Measurements from ENCODE around the gene RNF144A.
A peak's percentile ranks its signal among the peaks of the same experiment; 100 is the strongest.

RNF144A gene

GRCh38 chr2:7025082-7025481, 107.9 kb downstream of the RNF144A start:
- no peak for DNase-seq

GRCh38 chr2:7026742-7027141, 109.5 kb downstream of the RNF144A start:
- DNase-seq = no peak

DNA sequence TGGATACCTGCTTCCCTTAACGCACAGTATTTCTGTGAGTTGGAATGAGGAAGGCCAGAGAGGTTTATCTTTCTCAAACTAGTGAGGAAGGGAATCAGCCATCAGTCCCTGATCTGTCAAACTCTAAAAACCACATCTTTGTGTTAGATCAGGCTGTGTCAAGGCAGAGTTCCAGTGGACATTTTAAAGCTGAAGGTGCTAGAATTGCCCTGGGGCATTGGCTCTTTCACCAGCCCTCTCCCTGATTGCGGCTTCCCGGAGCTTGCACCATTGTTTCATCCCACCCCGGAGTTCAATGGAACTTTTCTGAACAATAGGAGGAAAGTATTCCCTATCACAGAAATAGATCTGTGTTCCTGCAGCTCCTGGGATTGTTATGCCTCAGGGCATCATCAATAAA, 110.2 kb downstream of the RNF144A start:
- DNase-seq = no peak

- no peak for DNase-seq
These were observed 110.9 kb downstream of the RNF144A start for GRCh38 chr2:7027956-7028655.

DNA sequence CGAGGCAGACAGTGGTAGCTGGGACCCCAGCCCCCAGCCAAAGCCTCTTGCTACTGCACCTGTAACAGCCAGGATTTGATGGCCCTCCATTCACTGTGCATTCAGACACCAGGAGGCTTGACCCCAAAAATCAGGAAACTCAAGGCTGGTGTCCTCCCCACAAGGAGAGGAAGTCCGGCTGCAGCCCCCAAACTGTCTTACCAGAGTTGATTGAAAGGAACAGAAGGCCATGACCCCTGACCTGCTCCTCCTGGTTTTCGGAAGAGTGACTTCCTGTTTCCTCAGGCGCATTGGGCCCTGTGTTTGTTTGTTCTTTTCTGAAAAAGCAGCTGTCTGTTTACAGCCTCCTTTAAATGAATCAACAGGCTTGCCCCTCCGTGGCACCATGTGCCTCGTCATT, 111.6 kb downstream of the RNF144A start:
- no peak for DNase-seq

GRCh38 chr2:7029291-7030059, 112.3 kb downstream of the RNF144A start:
- DNase-seq = peak; percentile 48

DNA sequence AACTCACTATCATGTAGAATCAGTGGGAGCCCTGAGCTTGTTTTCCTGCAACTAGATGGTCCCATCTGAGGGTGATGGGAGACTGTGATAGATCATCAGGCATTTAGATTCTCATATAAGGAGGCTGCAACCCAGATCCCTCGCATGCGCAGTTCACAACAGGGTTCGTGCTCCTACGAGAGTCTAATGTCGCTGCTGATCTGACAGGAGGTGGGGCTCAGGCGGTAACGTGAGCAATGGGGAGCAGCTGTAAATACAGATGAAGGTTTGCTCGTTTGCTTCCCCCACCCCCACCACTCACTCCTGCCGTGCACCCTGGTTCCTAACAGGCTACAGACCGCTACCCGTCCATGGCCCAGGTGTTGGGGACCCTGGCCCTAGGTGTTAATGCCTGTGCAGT, 113.6 kb downstream of the RNF144A start:
- no peak for DNase-seq

- DNase-seq = no peak
These were observed 114.5 kb downstream of the RNF144A start for GRCh38 chr2:7031547-7032245.

DNA sequence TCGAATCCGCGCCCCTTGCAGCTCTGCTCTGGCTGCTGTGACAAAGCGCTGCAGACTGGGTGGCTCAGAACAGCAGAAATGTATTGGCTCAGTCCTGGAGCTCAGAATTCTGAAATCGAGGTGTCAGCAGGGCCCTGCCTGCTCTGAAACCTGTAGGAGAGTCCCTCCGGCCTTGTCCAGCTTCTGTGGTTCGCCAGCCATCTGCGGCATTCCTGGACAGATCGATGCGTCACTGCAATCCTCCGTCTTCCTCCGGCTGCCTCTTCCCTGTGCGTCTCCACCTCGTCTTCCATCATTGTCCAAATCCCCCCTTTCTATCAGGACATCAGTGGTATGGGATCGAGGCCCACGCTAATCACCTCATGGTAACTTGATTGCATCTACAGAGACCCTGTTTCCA, 115.2 kb downstream of the RNF144A start:
- no peak for DNase-seq

DNA sequence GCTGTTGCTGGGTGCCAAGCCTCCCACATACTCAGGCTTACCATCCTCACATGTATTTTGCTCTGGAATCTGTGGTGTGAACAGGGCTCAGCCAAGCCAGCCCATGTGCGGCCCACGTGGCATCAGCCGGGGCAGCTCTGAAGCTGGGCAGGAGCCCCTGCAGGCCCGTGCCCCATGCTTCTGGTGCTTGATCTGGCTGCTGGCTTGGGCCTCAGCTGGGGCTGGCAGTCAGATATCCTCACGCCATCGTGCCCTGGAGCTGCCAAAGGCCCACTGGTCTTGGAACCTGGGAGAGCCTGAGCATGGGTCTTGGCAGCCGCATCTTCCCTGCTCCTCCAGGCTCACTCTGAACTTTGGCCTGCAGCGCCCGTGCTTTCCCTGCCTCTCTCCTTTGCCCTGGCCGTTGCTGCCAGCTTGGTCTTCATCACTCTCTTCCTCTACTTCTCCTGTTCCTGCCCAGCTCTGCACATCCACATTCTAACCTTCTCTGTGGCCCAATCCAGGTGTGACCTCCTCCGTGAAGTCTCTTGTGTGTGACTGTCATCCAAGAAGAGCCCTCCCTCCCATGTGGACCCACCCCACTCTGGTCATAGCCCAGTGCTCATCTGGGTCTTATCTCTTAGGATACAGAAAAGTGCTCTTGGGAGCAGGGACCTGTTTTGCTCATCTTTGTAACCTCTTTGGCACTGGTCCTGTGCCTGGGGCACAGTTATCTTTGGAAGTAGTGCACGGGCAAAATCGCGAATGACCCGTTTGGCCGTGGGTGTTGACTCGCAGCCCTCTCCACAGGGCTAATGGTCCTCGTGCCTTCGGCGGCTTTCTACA, 116.1 kb downstream of the RNF144A start:
- DNase-seq = no peak

GRCh38 chr2:7034303-7034702, 117.1 kb downstream of the RNF144A start:
- DNase-seq = no peak

GRCh38 chr2:7035884-7036283, 118.7 kb downstream of the RNF144A start:
- DNase-seq = no peak

DNA sequence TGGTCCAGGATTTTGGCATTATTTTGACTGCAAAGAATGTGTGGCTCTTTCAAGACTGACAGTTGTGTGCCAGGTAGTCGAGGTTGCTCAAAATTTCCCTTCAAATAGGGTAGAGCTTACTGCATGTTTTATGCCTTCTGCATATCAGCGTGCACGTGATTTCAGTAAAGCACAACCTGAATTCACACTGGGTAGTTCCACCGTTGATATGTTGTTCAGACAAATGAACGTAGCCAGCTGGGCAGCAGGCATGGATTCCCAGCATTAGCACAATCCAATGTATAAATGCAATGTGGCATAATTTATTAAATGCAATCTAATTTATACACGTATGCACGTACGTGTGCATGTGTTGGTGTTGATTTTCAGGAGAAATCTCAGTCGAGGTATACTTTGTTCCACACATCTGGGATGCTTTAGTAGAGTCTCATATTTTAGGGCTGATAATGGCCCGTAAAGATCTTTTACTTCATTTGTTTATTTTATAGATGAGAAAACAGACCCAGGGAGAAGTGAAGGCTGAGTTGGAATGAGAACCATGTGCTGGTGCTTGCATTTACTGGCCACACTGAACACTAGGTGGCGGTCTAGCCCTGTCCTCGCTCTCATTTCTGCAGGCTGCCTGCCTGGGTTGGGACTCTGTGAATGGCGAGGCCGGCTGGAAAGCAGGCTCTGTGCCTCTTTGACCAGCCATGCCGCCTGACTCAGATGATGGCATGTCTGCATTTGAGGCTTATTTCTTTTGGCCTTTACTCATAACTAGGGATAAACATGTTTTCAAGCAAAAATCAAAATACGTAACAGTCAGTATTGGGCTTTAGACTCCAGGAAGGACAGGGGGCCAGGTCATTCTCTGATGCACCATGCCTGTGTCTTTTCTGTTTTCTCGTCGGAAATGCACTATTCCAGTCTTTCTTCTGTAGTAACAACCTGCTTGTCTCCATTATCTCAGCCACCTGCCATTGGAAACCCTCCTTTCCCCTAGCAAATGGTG, 120.4 kb downstream of the RNF144A start:
- peak; percentile 84 for DNase-seq

GRCh38 chr2:7040547-7040946, 123.3 kb downstream of the RNF144A start:
- no peak for DNase-seq

DNA sequence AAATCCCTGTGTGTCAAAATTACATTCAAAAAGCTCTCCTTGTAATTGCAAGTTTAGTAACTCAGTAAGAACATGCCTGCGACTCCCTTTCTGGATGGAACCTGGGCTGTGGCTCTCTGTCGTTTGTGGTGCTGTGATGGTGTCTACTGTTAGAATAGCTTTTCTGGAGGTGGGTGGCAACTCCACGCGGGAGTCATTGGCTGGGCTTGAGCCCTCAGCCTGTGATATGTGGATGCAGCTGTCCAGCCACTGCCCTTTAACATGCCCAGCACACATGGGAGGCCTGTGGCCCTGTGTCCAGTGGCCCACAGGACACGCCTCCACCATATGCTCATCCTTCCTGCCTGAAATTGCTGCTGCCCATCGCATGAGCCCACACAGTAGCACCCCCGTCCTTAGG, 124.2 kb downstream of the RNF144A start:
- no peak for DNase-seq

DNA sequence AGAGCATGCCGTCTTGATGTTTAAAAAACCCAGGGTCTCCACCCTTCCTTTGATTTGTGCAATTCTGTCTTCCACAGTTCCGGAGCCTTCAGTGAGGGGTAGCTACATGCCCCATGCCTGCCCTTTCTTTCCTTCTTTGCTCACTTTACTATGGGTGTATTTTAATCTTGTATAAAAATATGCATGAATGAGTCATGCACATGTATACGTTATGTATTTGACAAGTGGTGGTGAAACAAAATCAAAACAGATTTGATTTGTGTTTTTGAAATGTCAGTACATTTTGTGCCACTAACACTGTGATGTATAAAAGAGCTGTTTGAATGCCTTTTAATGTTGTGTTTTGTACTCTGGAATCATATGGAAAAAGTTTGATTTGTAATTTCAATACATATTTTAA, 126.5 kb downstream of the RNF144A start:
- no peak for DNase-seq

GRCh38 chr2:7044253-7045250, 127.3 kb downstream of the RNF144A start:
- peak; percentile 72 for DNase-seq

DNA sequence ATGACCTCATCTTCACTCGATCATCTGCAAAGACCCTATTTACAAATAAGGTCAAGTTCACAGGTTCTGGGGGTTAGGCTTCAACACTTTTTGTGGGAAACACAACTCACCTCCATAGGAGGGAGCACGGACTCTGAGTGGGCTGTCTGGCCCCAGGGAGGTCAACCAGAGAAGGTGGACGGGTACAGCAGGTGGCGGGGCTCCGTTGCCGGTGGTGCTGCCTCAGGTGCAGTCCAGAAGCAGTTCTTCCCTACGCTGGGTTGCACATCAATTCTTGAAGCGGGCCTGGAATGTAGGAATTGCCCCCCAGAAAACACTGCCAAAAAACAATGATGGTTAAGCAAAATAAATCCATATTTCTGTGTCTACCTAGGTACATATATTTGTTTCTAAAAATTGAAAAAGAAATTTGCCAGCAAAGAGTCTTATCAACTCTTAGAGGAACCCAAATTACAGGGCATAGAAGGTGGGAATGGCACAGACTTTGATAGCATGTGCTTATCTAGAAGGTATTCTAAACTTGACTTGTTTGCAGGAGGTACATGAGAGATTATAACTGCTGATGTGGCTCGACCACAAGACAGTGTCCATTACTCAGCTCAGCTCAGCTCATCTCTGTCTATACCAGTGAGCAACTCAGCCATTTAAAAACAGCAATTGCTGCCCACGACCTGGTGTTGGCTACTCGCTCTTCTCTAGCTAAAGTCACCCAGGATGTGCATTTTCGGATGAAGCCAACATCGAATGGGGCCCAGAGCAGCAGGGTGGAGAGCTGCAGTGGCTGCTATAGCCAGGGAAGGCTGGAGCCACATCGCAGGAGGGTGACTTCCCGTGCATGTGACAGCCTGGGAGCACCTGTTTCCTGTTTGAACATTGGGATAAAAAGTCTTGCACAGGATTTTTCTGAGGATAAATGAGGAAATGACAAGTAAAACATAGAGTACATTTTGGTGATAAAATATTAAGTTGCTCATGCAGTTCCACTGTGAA, 128.7 kb downstream of the RNF144A start:
- no peak for DNase-seq

- DNase-seq = no peak
These were observed 130.4 kb downstream of the RNF144A start for GRCh38 chr2:7047661-7048060.

Data from midbrain (tissue), 1 donor.